Amniotic stem cell (primary cell): ENCODE measurements around the gene DAPK1.

Experiments
- DNase-seq: peaks from one replicate; lab custom pipeline; 2025; lab: John Stamatoyannopoulos, UW

The DAPK1 gene

GRCh38 chr9:87713278-87713987, 215.8 kb downstream of the DAPK1 start:
- DNase-seq: peak; percentile 94

DNA sequence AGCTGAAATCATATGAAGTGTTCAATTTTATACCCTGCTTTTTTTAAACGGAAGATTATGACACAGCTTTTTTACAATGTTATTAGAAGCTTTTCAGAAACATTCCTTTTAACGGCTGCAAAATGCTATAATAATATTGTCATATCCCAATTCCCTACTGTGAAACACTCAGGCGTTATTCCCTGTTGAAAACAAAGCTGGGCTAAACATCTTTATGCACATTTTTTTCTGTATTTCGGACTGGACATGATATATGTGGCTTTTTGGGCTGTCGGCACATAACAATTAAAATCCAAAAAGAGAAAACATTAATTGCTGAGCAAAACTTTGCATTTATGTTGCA, 216.3 kb downstream of the DAPK1 start:
- no peak for DNase-seq

GRCh38 chr9:87714819-87715218, 217.2 kb downstream of the DAPK1 start:
- DNase-seq: no peak

DNA sequence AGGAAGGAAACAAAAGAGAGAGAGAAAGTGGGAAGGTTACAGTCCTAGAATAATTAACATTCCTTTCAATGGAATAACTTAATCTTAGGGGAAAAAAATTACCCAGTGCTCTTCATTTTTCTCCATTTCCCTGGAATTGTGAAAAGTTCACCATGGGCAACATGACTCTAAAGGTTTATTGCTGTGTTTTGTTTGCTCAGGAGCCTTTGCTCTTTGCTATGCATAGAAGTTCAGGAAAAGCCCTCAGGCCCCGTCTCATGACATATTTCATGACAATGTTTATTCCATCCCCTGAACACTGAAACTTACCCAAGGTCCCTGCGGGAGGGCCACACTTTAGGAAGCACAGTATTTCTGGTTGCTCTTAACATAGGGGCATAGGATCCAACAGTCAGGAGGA, 218.5 kb downstream of the DAPK1 start:
- DNase-seq: no peak

DNA sequence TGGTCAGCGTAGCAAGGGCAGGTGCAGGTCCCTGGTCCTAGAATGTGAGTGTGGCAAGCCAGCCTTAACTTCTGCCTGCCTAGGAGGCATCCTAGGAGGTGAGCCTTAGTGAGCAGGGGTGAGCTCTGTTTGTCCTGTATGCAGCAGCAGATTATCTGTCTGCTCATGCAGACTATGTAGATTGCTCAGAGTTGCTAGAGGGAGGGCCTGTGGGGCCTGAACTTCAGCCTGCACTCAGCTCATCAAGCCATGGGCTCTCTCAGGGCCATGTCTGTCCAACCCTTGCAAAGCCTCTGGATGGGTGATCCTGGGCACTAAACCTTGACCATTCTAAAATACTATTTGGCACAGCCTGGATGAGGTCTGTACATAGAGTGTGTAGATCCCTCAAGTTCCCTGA, 219.8 kb downstream of the DAPK1 start:
- DNase-seq: no peak

DNA sequence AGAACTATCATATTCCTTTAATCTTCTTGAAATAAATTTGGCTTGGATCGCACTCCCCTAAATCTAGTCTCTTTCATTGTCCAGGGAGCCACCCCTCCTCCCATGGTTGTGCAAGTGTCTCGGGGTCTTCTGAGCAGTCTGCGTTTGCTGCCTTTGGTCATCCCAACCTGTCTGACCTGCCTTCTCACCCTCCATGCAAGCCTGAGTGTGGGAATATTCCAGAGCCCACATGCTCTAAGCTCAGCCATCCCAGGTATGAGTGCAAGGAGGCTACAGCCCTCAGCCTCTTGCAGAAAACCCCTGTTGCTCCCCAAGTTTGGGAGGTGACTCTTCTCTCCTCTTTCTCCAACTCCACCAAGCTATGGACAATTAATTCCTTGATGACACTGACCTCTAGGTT, 220.6 kb downstream of the DAPK1 start:
- DNase-seq: no peak

DNA sequence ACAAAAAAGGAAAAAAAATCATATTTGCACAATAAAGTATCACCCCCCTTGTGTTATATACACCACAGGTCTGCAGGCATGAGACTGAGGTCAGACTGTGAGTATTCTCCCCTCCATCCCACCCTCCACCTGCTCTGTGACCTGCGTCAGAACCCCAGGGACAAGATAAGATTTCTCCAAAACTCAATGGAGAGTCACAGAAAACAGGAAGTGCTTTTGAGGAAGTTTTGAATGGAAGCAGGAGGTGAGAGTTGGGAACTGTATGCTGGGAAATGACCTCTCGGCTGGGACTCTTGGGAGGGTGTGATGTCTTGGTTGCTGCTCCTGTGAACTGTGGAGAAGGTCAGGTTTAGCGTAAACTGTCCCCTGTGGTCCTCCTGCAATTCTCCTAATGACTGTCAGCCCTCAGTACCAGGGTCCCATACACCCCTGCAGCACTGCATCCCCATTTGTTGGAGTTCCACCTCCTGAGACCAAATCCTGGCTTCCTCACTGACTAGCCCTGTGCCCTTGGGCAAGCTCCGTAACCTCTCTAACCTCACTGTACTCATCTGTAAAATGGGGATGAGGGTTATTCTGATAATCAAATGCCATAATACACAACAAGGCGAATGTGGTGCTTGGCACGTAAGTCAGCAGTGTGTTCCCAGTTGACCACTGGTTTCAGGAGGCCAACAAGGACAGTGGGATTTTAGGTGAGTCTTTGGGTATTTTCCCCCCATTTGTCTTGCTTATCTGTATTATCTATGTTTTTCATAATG, 221.4 kb downstream of the DAPK1 start:
- DNase-seq: no peak

GRCh38 chr9:87720173-87720572, 222.5 kb downstream of the DAPK1 start:
- DNase-seq: no peak

GRCh38 chr9:87722393-87723088, 224.9 kb downstream of the DAPK1 start:
- no peak for DNase-seq

- no peak for DNase-seq
Observed at GRCh38 chr9:87725356-87725899, 227.8 kb downstream of the DAPK1 start.

- DNase-seq: peak; percentile 52
Observed at GRCh38 chr9:87725900-87726709, 228.4 kb downstream of the DAPK1 start, which contains the start of gene CTSL. Gene CTSL (plus strand): TSS chr9:87726119. CDS start chr9:87727604, 1,485 bp downstream.

DNA sequence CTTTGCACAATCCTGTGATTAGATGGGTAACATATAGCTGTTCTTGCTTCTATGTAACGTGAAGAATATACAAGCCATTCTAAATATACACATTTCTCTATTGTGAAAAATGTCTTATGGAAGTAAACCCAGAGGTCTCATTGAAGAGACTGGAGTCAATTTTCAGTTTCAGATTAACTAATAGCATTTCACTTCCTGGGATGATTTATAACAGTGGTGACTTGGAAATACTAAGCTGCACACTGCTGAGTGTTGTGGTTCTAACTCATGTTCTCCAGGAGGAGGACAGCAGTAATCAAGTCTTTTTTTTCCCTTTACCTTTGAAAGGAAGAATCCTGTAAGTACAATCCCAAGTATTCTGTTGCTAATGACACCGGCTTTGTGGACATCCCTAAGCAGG, 231.6 kb downstream of the DAPK1 start:
- no peak for DNase-seq

GRCh38 chr9:87731321-87731720, 233.7 kb downstream of the DAPK1 start:
- DNase-seq: no peak

GRCh38 chr9:87732344-87732743, 234.7 kb downstream of the DAPK1 start:
- DNase-seq: no peak

- DNase-seq: no peak
Observed at GRCh38 chr9:87732756-87733155, 235.1 kb downstream of the DAPK1 start.

DNA sequence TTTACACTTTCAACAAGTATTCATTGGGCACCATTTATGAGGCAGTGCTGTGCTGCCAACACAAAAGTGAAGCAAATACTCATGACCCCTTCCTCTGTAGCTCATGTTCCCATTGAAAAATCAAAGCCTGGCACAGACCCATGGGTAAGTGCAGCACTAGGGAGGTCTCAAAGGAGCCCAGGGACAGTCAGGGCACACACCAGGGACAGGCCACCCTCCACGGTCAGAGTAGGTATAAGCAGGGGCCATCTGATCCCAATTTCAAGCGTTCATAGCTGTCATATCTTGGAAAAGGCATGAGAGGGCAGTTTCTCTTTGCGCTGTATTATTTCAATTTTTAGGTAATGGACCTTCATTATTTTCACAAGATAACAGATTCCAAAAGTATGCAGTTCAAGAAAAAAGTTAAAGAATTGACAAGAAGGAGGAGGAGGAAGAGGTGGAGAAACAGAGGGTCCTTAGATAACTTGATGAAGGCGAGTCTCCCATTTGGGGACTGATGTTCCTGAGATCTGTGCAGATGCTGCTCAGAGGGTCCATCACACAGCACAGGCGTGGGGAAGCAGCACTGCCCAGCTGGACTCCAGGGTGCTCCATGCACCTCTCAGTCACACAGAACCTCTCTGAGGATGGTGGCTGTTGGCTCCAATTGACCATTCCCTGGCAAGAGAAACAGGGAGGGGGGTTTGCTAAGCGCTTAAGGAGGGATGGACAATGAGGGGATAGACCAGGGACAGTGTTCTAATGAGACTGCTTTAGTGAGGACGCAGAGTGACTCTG, 235.8 kb downstream of the DAPK1 start:
- DNase-seq: no peak

DNA sequence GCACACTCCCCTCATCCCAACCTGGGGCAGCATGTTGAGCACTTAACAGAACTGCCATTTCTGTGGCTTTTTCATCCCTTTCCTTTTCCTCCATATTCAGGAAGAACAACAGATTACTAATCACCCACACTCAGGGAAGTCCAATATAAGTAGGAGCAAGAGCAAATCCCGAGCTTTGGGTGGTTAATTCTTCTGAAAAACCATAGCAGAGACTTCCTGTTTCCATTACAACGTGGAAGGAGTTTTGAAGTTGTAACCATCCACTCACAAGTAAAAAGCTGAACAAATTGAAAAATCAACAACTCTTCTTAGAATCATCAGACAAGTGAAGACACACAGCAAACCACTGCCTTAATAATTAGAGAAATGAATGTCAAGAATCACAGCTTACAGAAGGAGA, 236.4 kb downstream of the DAPK1 start:
- no peak for DNase-seq

- no peak for DNase-seq
Observed at GRCh38 chr9:87739546-87739945, 241.9 kb downstream of the DAPK1 start.

GRCh38 chr9:87740209-87740608, 242.5 kb downstream of the DAPK1 start:
- no peak for DNase-seq

DNA sequence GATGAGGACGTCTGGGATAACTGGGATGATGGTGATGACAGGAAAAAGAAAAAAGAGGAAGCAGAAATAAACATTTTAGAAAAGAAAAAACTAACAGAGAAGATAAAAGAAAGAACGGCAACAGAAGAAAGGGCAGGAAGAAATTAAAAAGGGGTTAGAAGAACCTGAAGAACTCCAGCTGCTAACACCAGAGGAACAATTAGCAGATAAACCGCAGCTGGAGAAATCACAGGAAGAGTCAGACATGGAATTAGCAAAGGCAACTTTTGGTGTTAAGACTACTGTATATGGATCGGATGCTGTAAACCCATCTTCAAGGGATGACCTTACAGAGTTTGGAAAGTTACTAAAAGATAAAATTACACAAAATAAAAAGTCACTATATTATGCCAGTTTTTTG, 243.7 kb downstream of the DAPK1 start:
- no peak for DNase-seq

GRCh38 chr9:87741891-87742290, 244.2 kb downstream of the DAPK1 start:
- no peak for DNase-seq
